ENCODE data around the gene FAM50A.

GRCh38 chrX:154401045-154401799, 42.7 kb upstream of the FAM50A start:
- peak; percentile 96 for TF ChIP-seq POLR2AphosphoS5 (IDR thresholded peaks at IDR 0.05; ENCODE audit: low read depth, low read length)
- peak; percentile 96 for TF ChIP-seq POLR2A (IDR thresholded peaks at IDR 0.05; ENCODE audit: low read depth, low read length)
